CD4-positive, alpha-beta T cell treated with Interleukin-4 for 4 hours (primary cell): ENCODE results near the gene MYCBP2.

Source experiments
- DNase-seq: peaks from one replicate; pipeline ENCODE4 v3.0.0-alpha.2; 2020

MYCBP2 gene

DNA sequence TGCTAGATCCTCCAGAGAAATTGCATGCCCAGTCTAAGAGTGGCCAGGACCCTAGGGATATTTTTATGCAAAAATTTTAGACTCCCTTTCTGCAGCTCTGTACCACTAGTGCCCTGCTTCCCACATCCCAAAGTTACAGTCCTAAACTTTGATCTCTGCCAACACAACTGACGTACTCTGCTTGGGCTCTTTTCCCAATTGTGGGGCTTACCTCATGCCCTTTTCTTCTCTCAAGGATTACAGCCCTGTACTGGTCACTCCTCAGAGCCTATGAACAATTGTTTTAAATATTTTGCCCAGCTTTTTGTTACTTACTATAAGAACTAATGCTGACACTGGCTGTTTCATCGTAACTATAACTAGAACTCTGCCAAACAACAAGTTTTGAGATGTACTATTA is 242.1 kb downstream of the MYCBP2 start:
- DNase-seq: no peak

GRCh38 chr13:77079902-77080413 is 246.9 kb downstream of the MYCBP2 start:
- DNase-seq: no peak

DNA sequence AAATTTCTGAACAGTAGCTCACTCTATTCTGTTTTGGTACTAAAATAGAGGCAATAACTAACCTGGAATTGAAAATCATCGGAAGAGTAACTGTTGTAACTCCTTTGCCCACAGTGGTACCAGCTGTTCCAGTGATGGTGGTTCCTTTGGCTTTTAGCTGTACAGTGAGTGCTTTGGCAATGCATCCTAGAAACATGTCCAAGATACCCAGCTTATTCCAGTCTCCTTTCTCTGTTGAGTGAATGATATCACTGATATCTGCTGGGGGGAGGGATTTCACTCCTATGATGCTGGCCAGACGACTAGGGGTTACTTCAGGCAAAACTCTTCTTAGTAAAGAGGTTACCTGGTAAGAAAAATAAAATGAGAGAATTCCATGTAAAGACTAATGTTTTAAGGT is 259.4 kb downstream of the MYCBP2 start:
- DNase-seq: no peak

DNA sequence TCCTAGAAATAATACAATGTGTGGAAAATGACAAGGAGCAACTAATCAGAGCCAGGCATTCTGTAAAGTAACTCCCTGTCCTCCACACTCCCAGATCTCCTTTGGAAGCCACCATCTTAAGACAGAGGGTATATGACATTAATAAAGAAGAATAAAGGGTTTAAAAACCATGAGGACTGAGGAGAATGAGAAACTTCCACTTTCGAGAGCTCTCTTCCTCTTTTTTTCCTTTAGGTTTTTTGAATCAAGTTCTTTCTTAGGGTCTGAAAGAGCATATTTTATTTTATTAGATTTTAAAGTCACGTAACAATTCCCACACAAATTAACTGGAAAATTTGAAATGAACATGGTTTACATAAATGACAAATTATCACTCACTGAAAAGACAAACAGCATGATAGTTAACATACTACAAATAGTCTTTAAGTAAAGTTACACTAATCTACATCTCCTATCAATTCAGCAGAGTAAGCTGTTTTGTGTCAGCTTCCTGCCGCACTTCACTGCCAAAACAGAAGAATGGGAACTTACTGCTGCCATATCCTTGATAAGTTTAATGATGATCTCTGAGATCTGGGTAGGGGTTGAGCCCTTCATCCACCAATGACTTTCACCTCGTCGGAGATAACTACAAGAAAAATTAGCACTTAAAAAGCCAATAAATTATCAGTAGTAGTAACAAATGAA is 261.3 kb downstream of the MYCBP2 start:
- DNase-seq: no peak

DNA sequence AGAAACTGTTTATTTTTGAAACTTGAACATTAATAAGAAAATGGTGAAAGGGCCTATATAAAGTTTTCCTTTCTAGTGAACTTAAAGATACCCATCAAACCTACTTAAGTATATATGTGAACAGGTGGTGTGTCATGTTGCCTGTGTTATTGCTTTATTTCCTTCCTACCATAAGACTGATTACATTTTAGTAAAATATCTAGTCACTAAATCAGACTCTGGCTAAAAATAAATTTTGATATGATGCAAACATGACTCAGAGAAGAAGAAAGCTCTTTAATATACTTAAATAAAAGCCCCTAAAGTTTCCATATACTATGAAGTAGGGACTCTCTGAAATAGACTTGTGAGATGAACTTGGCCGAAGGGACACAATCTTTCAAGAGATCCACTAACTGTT is 264.8 kb downstream of the MYCBP2 start:
- no peak for DNase-seq

DNA sequence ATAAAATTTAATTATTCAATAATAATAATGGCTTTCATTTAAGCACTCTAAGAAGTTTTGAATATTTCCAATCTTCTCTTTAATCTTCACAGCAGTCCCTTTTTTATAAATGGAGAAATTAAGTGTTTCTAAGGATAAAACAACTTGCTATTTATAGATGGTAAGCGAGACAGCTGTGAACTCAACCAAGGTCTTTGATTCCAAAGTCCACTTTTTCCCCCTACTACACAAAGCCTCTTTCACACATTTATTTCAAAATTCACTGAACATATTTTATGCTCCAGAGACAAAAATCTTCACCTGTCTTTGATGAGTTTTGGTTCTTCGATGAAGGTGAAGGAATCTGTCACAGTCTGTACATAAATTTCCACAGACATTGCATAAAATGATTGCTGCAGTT is 265.5 kb downstream of the MYCBP2 start:
- DNase-seq: no peak

GRCh38 chr13:77056886-77057285 is 270.0 kb downstream of the MYCBP2 start:
- no peak for DNase-seq

- no peak for DNase-seq
These were observed 270.5 kb downstream of the MYCBP2 start for GRCh38 chr13:77056382-77056781.

DNA sequence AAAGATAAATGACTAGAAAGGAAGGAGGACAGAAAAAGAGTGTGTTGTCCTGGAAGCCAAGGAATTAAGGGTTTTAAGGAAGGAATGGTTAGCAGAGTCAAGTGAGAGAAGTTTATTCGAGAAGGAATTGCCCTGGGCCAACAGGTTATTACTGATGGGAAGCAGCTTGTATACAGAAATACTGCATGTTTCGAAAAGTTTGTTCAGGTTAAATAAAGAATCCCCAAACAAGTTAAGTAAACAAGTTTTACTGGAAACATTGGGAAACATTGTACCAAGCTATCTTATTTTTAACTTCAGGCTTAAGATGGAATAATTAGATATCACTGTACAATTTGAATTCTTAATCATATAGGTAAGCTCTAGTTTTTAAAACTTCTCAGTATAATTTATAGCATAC is 271.7 kb downstream of the MYCBP2 start:
- no peak for DNase-seq

DNA sequence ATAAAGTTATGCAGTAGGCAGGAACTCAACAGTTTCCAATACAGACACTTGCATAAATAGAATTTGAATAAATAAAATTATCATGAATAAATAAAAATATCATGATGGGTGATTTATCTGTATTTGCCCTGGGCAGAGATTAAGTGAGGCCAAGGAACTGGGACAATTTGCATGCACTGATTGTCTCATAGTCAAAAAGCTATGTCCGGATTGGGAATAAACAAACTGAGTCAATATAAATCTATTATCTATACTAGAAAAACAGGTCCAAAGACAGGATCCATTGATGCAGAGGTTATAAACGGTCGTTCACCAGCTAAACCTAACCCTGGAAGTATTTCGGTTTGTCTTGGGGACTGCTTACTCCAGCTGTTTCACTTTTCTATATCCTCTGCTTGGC is 273.7 kb downstream of the MYCBP2 start:
- no peak for DNase-seq

GRCh38 chr13:77048681-77049080 is 278.2 kb downstream of the MYCBP2 start:
- DNase-seq: no peak

- DNase-seq: no peak
These were observed 279.1 kb downstream of the MYCBP2 start for GRCh38 chr13:77047649-77048343.

GRCh38 chr13:77042566-77043177 is 284.2 kb downstream of the MYCBP2 start:
- DNase-seq: no peak

DNA sequence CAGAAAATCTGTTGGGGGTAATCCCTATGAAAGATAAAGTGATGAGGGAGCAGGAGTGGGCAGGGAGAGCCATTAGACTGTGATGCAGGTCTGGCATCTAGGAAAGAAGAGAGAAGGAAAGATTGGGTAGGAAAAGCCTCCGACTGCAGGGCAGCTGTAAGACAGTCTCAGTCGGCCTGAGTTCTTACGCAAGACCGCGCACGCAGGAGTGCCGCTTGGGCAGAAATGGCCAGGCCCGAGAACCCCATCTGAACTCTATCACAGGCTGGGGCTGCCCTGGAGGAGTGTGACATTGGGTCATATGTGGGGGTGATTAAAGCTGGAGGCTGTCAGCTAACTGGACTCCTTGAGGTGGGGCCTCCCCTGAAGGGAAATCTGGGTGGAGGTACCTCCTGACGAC is 286.1 kb downstream of the MYCBP2 start:
- no peak for DNase-seq

DNA sequence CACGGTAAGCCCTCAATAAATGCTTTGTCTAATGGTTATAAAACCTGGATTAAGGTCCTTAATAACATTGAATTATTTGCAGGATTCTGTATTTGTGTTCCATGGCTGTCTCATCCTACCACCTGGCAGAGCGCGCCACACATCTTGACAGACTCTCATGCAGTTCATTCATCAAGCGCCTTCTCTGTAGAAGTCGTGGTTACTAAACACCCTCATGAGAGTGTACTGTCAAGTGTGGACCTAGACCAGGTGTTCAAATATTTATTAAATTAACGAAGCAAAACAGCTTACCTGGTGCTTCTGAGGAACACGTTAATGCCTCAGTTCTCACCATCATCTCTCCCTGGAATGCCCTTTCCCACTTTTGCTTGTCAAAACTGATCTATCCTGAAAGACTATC is 286.8 kb downstream of the MYCBP2 start:
- DNase-seq: no peak

DNA sequence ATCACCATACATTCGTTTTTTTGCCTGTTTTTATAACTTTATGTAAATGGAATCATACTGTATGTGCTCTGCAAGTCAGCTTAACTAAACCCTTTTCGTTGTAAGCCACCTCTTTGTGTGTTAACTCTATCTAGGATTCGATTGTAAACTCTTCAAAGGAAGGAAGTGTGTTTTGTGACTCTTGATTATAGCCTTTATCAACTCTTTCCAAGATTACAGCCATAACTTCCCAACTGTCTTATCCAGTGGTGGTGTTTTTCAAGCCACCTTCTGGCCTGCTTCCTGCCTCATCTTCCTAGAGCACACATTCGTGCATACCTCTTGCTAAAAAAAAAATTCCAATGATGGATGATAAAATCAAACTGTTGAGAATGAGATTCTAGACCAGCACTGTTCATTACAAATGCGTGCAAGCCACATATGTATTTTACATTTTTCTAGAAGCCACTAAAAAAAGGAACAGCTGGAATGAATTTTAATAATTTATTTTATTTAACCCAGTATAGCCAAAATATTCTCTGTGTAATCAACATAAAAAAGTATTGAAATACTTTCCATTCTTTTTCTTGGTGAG is 287.9 kb downstream of the MYCBP2 start:
- DNase-seq: no peak

GRCh38 chr13:77036279-77036678 is 290.6 kb downstream of the MYCBP2 start:
- no peak for DNase-seq

DNA sequence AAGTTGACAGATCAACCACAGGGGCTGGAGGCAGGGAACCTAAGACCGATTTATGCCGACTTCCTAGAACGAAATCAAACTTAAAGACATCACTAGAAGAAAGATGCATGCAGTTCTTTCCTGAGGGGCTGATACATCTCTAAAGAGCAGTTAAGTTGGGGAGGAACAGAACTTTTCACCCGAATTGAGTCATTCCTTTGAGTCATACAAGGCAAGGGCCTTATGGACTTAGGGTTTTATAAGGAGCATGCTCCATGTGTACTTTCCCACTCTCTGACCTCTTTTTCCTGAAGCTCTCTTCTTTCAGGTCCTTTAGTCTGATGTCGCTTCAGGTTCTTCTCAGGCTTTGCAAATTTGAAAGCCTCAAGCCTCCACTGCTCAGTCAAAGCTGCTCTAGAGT is 292.0 kb downstream of the MYCBP2 start:
- no peak for DNase-seq

GRCh38 chr13:77033717-77034302 is 293.1 kb downstream of the MYCBP2 start:
- DNase-seq: no peak

GRCh38 chr13:77031656-77032243 is 295.1 kb downstream of the MYCBP2 start:
- no peak for DNase-seq

- DNase-seq: no peak
These were observed 297.5 kb downstream of the MYCBP2 start for GRCh38 chr13:77029436-77029835.

DNA sequence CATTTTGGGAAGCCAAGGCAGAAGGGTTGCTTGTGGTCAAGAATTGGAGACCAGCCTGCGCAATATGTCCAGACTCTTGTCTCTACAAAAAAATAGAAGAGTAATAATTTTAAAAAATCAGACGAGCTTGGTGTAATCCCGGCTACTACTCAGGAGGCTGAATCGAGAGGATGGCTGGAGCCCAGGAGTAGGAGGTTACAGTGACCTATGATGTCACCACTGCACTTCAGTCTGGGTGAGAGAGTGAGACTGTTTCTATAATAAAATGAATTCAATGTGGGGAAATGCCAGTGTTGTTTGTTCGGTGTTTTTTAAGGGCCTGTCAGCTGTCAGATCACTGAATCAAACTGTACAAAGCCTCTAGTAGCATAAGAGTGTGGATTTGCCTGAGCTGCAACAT is 298.7 kb downstream of the MYCBP2 start:
- DNase-seq: no peak
